ENCODE data around the gene SLC44A1.

GRCh38 chr9:105331755-105332154 is 87.3 kb downstream of the SLC44A1 start:
- TF ChIP-seq CTCF (IDR thresholded peaks at IDR 0.05; ENCODE audit: insufficient read depth, low read length) (no peak), POLR2AphosphoS5 (IDR thresholded peaks at IDR 0.05; ENCODE audit: low read depth) (no peak), GABPA (IDR thresholded peaks at IDR 0.05; ENCODE audit: low read depth) (no peak), SPI1 (IDR thresholded peaks at IDR 0.05; ENCODE audit: borderline replicate concordance, low read depth) (no peak)
- TF ChIP-seq, protein P1, sequence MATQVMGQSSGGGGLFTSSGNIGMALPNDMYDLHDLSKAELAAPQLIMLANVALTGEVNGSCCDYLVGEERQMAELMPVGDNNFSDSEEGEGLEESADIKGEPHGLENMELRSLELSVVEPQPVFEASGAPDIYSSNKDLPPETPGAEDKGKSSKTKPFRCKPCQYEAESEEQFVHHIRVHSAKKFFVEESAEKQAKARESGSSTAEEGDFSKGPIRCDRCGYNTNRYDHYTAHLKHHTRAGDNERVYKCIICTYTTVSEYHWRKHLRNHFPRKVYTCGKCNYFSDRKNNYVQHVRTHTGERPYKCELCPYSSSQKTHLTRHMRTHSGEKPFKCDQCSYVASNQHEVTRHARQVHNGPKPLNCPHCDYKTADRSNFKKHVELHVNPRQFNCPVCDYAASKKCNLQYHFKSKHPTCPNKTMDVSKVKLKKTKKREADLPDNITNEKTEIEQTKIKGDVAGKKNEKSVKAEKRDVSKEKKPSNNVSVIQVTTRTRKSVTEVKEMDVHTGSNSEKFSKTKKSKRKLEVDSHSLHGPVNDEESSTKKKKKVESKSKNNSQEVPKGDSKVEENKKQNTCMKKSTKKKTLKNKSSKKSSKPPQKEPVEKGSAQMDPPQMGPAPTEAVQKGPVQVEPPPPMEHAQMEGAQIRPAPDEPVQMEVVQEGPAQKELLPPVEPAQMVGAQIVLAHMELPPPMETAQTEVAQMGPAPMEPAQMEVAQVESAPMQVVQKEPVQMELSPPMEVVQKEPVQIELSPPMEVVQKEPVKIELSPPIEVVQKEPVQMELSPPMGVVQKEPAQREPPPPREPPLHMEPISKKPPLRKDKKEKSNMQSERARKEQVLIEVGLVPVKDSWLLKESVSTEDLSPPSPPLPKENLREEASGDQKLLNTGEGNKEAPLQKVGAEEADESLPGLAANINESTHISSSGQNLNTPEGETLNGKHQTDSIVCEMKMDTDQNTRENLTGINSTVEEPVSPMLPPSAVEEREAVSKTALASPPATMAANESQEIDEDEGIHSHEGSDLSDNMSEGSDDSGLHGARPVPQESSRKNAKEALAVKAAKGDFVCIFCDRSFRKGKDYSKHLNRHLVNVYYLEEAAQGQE (IDR thresholded peaks at IDR 0.05; ENCODE audit: insufficient replicate concordance, low read depth), result no peak
